Measurements from ENCODE around the gene DEK.
"Not testable (repeated sequence)": the region's sequence is repeated elsewhere in the genome, so short reads cannot be mapped to it uniquely, and the experiment has no call there.

Gene DEK

DNA sequence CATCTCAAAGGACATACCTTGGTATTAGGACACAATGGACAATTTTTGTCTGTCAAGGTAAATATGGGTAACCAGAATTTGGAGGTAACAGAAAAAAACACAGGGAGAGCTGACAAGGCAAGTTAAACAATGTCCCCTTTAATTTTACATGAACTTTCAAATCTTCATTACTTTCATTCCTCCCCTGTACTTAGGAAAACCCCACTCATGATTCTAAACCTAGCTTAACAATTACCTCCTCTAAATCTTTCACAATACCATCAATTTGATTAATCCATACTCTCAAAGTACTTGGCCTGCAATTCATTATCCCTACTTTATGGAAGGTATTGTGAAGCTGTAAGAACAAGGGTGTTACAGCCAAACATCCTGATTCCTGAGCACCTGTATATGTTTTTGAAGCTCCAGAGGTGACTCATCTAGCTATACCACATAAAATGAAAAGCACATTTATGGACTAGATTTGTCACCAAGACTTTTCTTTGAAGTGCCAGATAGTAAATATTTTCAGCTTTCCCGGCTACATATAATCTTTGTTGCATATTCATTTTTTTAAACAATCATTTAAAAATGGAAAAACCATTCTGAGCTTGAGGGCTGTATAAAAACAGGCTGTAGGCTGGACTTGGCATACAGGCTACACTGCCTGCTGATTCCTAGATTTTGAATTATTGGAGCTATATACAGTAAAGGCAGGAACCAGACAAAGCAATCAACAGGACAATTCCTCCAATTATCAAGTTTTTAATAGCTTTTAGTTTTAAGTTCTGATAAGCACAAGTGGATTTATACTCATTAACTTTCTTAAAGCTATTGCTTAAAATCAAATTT lies 22.9 kb downstream of the DEK start:
- DNase-seq (ENCODE audit: extremely low read depth in 1 of 2, low read depth in 1 of 2): no peak

DNA sequence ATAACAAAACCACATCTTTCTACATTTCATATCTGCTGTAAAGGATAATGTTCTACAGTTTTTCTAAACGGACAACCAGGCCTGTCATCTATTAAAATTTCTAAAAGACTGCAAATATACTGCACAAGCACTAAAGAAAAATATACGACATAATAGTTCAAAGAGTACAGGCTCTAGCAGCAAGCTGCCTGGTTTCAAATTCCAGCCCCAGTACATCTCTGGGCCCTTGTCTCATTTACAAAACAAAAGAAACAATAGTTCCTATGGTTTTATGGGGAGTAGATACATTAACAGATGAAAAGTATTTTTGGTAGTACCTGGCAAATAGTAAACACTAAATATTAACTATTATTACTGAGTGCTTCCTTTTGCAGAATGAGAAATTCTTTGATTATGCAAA lies 24.1 kb downstream of the DEK start:
- DNase-seq (ENCODE audit: extremely low read depth in 1 of 2, low read depth in 1 of 2): no peak

DNA sequence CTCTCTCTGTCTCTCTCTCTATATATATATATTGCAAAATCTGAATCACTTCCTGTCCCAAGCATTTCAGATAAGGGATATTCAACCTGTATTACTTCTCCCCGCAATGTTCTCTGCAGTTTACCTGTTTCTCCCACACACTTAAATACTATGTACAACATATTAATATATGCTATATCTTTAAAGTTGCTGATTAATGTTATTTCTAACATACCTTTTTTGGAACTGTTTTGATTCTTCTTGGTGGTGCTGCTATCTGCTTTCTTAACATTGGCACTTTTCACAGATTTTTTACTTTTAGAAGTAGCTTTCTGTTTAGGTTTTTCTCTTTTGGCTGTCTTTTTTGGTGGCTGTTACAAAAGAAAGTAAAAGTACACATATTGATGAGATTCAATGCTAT lies 27.2 kb downstream of the DEK start:
- no peak for DNase-seq (ENCODE audit: extremely low read depth in 1 of 2, low read depth in 1 of 2)

DNA sequence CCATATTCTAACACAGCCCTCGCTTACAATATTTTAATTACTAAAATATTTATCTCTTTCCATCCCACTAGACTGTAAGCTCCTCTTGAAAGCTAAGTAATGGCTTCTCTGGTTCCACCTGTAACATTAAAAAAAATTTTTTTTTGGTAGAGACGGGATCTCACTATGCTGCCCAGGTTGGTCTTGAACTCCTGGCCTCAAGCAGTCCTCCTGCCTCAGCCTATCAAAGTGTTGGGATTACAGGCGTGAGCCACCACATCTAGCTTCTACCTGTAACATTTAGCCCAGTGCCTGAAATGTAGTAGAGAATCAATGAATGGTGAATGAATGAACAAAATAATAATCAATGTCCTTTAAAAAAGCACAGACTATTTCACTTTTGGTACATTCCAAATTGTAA lies 28.8 kb downstream of the DEK start:
- no peak for DNase-seq (ENCODE audit: extremely low read depth in 1 of 2, low read depth in 1 of 2)

DNA sequence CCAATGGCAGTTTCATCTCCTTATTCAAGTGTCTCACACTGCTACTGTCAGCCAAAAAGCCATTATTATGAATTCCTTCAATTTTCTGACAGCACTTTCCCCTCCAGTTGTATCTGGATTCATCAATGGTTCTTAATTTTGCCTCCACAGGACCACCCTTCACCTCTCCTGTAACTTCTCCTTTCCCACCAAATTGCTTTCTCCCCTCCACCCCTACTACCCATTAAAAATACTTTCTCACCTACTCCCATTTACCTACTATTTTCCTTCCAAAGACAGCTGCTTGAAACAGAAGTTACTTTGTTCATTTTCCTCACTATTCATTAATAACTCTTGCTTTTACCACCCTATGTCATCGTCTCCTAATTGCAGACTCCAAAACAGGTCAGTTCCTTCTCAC lies 29.8 kb downstream of the DEK start:
- DNase-seq (ENCODE audit: extremely low read depth in 1 of 2, low read depth in 1 of 2): no peak

DNA sequence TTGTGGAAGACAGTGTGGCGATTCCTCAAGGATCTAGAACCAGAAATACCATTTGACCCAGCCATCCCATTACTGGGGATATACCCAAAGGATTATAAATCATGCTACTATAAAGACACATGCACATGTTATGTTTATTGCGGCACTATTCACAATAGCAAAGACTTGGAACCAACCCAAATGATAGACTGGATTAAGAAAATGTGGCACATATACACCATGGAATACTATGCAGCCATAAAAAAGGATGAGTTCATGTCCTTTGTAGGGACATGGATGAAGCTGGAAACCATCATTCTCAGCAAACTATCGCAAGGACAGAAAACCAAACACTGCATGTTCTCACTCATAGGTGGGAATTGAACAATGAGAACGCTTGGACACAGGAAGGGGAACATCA lies 30.6 kb downstream of the DEK start:
- not testable (repeated sequence) for DNase-seq (ENCODE audit: extremely low read depth in 1 of 2, low read depth in 1 of 2)

DNA sequence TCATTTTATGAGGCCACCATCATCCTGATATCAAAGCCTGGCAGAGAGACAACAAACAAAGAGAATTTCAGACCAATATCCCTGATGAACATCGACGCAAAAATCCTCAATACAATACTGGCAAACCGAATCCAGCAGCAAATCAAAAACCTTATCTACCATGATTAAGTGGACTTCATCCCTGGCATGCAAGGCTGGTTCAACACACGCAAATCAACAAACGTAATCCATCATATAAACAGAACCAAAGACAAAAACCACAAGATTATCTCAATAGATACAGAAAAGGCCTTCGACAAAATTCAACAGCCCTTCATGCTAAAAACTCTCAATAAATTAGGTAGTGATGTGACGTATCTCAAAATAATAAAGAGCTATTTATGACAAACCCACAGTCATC lies 32.5 kb downstream of the DEK start:
- DNase-seq (ENCODE audit: extremely low read depth in 1 of 2, low read depth in 1 of 2): not testable (repeated sequence)

DNA sequence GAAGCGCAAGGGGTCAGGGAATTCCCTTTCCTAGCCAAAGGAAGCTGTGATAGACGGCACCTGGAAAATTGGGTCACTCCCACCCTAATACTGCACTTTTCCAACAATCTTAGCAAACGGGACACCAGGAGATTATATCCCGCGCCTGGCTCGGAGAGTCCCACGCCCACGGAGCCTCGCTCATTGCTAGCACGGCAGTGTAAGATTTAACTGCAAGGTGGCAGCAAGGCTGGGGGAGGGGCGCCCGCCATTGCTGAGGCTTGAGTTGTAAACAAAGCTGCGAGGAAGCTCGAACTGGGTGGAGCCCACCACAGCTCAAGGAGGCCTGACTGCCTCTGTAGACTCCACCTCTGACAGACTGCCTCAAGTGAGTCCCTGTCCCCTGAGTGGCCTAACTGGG lies 35.7 kb downstream of the DEK start:
- not testable (repeated sequence) for DNase-seq (ENCODE audit: extremely low read depth in 1 of 2, low read depth in 1 of 2)

DNA sequence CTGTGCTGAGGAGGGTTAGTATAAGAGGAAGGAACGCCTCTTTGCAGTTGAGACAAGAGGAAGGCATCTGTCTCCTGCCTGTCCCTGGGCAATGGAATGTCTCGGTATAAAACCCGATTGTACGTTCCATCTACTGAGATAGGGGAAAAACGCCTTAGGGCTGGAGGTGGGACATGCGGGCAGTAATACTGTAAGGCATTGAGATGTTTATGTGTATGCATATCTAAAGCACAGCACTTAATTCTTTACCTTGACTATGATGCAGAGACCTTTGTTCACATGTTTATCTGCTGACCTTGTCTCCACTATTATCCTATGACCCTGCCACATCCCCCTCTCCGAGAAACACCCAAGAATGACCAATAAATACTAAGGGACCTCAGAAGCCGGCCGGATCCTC lies 37.2 kb downstream of the DEK start:
- not testable (repeated sequence) for DNase-seq (ENCODE audit: extremely low read depth in 1 of 2, low read depth in 1 of 2)

DNA sequence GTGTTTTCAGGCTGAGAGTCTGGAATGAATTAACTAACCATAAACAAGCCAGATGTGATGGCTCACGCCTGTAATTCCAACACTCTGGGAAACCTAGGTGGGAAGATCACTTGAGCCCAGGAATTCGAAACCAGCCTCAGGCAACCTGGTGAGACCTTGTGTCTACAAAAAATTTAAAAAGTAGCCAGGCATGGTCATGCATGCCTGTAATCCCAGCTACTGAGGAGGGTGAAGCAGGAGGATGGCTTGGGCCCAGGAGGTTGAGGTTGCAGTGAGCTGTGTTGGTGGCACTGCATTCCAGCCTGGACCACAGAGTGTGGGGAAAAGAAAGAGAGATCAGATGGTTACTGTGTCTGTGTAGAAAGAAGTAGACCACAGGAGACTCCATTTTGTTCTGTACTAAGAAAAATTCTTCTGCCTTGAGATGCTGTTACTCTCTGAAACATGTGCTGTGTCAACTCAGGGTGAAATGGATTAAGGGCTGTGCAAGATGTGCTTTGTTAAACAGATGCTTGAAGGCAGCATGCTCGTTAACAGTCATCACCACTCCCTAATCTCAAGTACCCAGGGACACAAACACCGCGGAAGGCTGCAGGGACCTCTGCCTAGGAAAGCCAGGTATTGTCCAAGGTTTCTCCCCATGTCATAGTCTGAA lies 37.8 kb downstream of the DEK start:
- not testable (repeated sequence) for DNase-seq (ENCODE audit: extremely low read depth in 1 of 2, low read depth in 1 of 2)

DNA sequence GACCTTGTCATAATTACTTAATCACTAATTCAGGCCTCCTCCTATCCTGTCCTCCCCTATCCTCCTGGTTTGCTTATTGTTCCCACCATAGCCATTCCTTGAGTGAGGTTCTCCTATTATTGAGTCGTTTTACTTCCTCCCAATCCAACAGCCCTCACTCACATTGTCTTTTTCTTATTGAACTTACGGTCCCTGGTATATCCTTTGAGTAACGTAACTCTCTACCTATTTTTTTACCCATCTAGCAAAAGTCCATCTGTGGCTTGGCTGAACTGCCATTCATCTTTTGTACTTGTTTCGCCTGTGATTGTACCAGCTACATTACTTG lies 43.1 kb downstream of the DEK start:
- DNase-seq (ENCODE audit: extremely low read depth in 1 of 2, low read depth in 1 of 2): no peak

DNA sequence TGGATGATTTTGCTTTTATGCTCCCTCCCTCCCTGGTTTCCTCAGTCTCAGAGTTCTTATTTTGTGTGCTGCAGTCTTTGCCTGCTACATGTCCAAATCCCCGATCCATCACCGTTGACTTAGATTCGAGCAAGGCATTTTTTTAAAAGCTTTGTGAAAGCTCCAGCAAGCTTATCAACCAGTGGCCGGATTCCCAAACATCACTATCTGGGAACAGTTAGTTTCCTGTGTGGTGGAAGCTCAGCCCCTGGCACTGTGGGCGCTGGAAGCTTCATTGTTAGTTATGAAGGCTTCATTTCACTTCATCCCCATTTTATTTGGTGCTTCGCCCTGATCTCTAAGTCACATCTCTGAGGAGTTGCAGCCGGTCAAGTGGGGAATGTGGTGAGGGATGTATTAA lies 44.7 kb downstream of the DEK start:
- no peak for DNase-seq (ENCODE audit: extremely low read depth in 1 of 2, low read depth in 1 of 2)

DNA sequence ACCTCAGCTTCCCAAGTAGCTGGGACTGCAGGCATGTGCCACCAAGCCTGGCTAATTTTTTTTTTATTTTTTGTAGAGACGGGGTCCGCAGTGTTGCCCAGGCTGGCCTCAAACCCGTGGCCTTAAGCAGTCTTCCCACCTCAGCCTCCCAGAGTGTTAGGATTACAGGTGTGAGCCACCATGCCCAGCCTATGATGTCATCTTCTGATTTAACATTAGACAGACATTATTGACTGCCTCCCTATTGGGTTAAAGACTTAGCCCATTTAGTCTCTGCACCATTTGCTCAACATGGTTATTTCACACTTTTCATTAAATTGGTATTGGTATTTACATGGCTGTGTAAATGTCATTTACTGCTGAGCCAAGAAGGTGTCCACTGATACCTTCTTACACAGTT lies 46.1 kb downstream of the DEK start:
- DNase-seq (ENCODE audit: extremely low read depth in 1 of 2, low read depth in 1 of 2): no peak

DNA sequence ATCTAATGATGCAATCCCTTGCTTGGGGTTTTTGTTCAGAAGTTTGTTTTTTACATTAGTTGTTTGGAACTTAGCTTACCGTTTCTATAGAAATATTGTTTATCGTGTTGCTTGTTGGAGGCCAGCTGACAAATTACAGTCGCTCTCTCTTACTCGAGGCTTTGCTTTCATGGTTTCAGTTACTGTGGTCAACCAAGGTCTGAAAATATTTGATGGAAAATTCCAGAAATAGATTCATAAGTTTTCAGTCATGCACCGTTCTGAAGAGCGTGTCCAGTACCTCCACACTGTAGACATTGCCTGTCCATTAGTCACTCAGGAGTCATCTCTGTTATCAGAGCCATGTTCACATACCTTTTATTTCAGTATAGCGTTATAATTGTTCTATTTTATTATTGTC lies 47.9 kb downstream of the DEK start:
- no peak for DNase-seq (ENCODE audit: extremely low read depth in 1 of 2, low read depth in 1 of 2)

DNA sequence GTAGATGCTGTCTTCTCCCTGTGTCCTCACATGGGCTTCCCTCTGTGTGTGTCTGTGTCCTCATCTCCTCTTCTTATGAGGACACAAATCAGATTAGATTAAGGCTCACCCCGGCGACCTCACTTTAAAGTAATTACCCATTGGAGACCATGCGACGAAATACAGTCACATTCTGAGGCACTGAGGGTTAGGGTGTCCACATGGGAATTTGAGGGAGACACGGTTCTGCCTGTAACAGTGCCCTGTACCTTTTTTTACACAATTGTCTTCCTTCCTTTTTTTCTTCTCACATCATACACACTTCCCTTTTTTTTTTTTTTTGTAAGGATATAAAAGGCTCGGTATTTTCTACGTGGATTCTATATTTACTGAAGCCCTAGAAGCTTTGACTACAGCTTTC lies 48.9 kb downstream of the DEK start:
- DNase-seq (ENCODE audit: extremely low read depth in 1 of 2, low read depth in 1 of 2): no peak

DNA sequence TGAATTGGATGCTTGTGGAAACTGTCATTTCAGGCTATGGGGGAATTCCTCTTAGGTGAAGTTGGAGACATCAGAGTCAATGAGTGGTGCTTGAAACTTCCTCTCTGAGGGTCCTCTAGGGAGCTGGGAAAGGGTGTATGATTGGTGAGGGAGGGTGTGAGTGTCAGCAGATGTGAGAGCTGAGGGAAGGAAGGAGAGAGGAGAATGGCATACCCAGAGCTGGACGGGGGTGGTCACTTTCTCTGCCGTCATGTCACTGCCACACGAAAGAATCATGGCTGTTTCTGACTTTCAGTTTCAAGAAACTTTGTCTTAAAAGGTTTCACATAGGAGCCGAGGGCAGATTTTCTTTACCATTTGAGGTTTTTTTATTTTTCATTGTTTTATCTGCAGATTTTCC lies 50.3 kb downstream of the DEK start:
- no peak for DNase-seq (ENCODE audit: extremely low read depth in 1 of 2, low read depth in 1 of 2)

DNA sequence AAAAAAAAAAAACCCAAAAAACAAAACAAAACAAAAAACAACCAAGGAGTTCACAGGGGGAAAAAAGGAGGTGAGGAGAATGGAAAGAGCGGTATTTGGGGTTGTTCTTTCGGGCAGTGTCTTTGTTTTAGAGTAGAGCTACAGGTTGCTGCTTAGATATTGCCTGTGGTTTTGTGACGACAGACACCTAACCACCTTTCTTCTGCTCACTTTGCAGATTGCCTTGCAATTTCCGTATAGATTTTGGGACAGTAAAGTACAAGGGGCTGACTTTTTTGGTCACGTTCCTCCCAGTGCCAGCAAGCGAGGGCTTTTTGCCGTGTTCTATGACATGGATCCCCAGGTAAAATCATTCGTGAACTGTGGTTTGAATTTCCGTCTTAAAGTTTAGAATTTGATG lies 50.9 kb downstream of the DEK start:
- DNase-seq (ENCODE audit: extremely low read depth in 1 of 2, low read depth in 1 of 2): no peak

DNA sequence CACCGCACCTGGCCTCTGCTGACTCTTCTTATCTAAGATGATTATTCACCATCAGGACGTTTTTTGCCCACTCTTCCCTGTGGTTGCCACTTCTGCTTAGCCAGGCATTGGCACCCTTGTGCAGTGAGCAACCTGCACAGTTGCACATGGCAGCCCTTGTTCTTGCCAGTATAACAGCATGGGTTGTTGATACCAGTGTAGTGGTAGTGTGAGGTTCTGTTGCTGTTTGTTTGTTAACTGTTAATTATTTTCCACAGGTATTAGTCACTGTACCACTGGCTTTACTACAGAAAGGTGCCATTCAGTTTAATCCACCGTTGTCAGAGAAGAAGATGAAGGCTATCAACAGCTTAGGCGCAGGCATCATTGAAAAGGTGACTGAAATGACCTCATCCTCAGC lies 52.1 kb downstream of the DEK start:
- no peak for DNase-seq (ENCODE audit: extremely low read depth in 1 of 2, low read depth in 1 of 2)

DNA sequence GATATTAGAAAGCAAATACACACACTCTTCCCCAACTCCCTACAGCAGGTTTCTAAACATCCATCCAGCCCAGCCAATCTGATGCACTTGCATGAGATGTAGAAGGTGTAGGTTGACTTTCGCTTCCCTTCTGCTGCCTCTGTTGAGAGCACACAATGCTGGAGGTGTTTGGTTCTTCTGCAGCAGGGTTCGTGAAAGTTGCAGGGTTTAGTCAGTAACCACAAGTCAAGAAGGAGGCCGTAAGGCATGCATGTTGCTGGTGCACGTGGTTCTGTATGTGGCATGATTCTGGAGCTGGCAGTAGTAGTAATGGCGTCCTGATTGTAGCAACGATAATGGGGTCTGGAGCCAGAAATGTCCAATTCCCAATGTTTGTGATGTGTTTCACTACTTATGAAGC lies 53.0 kb downstream of the DEK start:
- no peak for DNase-seq (ENCODE audit: extremely low read depth in 1 of 2, low read depth in 1 of 2)

DNA sequence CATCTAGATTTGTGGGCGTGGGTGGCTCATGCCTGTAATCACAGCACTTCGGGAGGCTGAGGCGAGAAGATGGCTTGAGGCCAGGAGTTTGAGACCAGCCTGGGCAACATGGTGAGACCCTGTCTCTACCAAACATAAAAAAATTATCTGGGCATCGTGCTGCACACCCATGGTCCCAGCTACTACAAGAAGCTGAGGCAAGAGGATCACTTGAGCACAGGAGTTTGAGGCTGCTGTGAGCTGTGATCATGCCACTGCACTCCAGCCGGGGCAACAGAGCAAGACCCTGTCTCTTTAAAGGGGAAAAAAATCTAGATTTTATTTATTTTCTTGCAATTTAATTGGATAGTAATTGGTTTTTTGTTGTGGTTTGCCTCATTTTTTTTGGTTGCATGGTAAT lies 53.6 kb downstream of the DEK start:
- no peak for DNase-seq (ENCODE audit: extremely low read depth in 1 of 2, low read depth in 1 of 2)

DNA sequence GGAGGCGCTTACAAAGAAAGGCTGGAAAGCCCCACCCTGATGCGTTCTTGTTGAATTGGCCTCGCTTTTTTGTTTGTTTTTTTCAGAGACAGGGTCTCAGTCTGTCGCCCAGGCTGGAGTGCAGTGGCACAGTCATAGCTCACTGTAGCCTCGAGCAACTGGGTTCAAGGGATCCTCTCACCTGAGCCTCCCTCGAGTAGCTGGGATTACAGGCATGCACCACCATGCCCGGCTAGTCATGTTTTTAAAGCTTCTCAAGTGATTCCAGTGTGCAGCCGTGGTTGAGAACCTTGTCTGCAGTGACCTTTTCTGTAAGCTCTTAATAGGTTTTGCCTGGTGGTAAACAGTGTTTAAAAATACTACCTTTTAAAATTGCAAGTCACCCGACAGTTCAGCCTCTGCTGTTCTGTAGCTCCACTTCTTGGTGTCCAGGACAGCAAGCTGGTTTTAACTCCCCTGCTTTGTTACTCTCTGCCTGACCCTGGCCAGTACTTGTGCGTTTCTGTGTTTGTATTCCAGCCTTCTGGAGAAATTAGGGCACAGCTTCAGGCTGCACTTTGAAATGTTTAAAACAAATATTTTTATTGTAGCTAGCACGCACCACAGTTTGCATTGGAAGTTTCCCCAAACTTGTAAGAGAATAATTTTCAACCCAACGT lies 54.7 kb downstream of the DEK start:
- no peak for DNase-seq (ENCODE audit: extremely low read depth in 1 of 2, low read depth in 1 of 2)

DNA sequence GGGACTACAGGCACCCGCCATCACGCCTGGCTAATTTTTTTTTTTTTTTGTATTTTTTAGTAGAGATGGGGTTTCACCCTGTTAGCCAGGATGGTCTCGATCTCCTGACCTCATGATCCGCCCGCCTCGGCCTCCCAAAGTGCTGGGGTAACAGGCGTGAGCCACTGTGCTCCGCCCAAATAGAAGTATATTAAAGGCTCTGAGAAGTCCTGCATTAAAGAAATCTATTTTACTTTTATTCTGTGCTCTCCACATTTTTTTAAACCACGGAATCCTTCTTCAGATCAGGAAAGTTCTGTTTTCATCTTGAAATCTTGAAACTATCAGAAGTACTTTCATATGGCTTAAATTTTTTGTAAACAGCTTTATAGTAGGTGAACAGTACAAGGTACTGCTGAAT lies 55.6 kb downstream of the DEK start:
- DNase-seq (ENCODE audit: extremely low read depth in 1 of 2, low read depth in 1 of 2): not testable (repeated sequence)
